Sigmoid colon (tissue), 4 donors: ENCODE measurements around the gene NAT10.

Experiments
- CTCF ChIP-seq, 4 experiments: fragments of 450-650 bp in 3 of 4; fragments of 200-600 bp in 1 of 4; IDR thresholded peaks; one replicate each; pipeline ENCODE4 v1.5.1; 2016 to 2019; ENCODE audit warnings: antibody characterized with exemption in 4 of 4, mild to moderate bottlenecking in 3 of 4, moderate library complexity in 2 of 4
- EP300 ChIP-seq, 4 donors: sonication (generic); formaldehyde crosslinking; IDR thresholded peaks; one replicate each; pipeline ENCODE4 v1.6.1; 2017; ENCODE audit warnings: antibody characterized with exemption in 4 of 4
- POLR2A ChIP-seq, 2 donors: fragments of 450-650 bp; IDR thresholded peaks; one replicate each; pipeline ENCODE4 v1.6.1; 2016; ENCODE audit warnings: antibody characterized with exemption in 2 of 2, mild to moderate bottlenecking in 2 of 2, moderate library complexity in 2 of 2
- POLR2AphosphoS5 ChIP-seq, 4 donors: sonication (generic); formaldehyde crosslinking; IDR thresholded peaks; one replicate each; pipeline ENCODE4 v1.6.1; 2017; ENCODE audit warnings: antibody characterized with exemption in 4 of 4

- TF ChIP-seq EP300 (IDR thresholded peaks at IDR 0.05) (no peak), CTCF (IDR thresholded peaks at IDR 0.05) (no peak), POLR2A (IDR thresholded peaks at IDR 0.05) (no peak), POLR2AphosphoS5 (IDR thresholded peaks at IDR 0.05) (peak in 2 of 4 donors; percentile 22 to 48)
These were observed 87.3 kb downstream of the NAT10 start for GRCh38 chr11:34192481-34193401.
